CD14-positive monocyte (primary cell): ENCODE measurements around the gene COL6A1. TPM values are rescaled to one million over a fixed set of nuclear protein-coding genes. Genes with fewer than 3 reads are reported as not detected.

Source experiments
- DNase-seq, 3 donors: peaks; one replicate each; pipeline ENCODE4 v3.0.0-alpha.2; 2011 to 2022
- H2AFZ ChIP-seq: 2 replicates; pipeline ENCODE4 v1.6.0; 2012; ENCODE audit warnings: mild to moderate bottlenecking, low read depth, low read length, inconsistent platforms; ENCODE audit not compliant: insufficient read depth, poor library complexity, severe bottlenecking
- H3K27ac ChIP-seq, 2 donors: 1 replicate in 1 of 2; 2 replicates in 1 of 2; pipeline ENCODE4 v1.5.1; 2012 to 2013; ENCODE audit warnings: low read length in 2 of 2, control low read depth in 1 of 2, inconsistent platforms in 1 of 2, low read depth in 1 of 2, mild to moderate bottlenecking in 1 of 2
- H3K27me3 ChIP-seq, 2 donors: one replicate each; pipeline versions ENCODE4 v1.6.0 to v1.6.1; 2011 to 2013; ENCODE audit warnings: low read length in 2 of 2; ENCODE audit not compliant: control insufficient read depth in 2 of 2, insufficient read depth in 2 of 2
- H3K36me3 ChIP-seq, 2 donors: replicated peaks in 1 of 2; 1 replicate in 1 of 2; 2 replicates in 1 of 2; pipeline versions ENCODE4 v1.5.1 to v1.6.1; 2012 to 2013; ENCODE audit warnings: low read length in 2 of 2, control low read depth in 1 of 2, inconsistent platforms in 1 of 2, mild to moderate bottlenecking in 1 of 2; ENCODE audit not compliant: insufficient read depth in 2 of 2, control insufficient read depth in 1 of 2
- H3K4me1 ChIP-seq, 2 donors: 1 replicate in 1 of 2; 2 replicates in 1 of 2; pipeline versions ENCODE4 v1.5.1 to v1.6.1; 2012 to 2013; ENCODE audit warnings: low read length in 2 of 2, control low read depth in 1 of 2, inconsistent platforms in 1 of 2, mild to moderate bottlenecking in 1 of 2, moderate library complexity in 1 of 2; ENCODE audit not compliant: insufficient read depth in 2 of 2, control insufficient read depth in 1 of 2
- H3K4me2 ChIP-seq: replicated peaks from 2 replicates; pipeline ENCODE3; 2012; ENCODE audit warnings: low read length, moderate library complexity, mild to moderate bottlenecking; ENCODE audit not compliant: poor library complexity, severe bottlenecking; ENCODE audit errors: extremely low read depth
- H3K4me3 ChIP-seq, 3 experiments: fragments of 200-600 bp in 1 of 3; sonication (generic) in 1 of 3; replicated peaks in 1 of 3; 1 replicate in 2 of 3; 2 replicates in 1 of 3; pipeline ENCODE4 v1.5.1; 2011 to 2013; ENCODE audit warnings: low read length in 3 of 3, mild to moderate bottlenecking in 3 of 3, control low read depth in 2 of 3, low read depth in 2 of 3, inconsistent platforms in 1 of 3, moderate library complexity in 1 of 3
- H3K79me2 ChIP-seq: 2 replicates; pipeline ENCODE4 v1.6.0; 2012; ENCODE audit warnings: mild to moderate bottlenecking, control low read depth, inconsistent platforms, low read length, moderate library complexity; ENCODE audit not compliant: insufficient read depth
- H3K9ac ChIP-seq: 2 replicates; pipeline ENCODE4 v1.6.0; 2017; ENCODE audit warnings: low read length, mild to moderate bottlenecking; ENCODE audit not compliant: insufficient read depth, poor library complexity, severe bottlenecking
- H3K9me3 ChIP-seq, 2 donors: replicated peaks in 1 of 2; 1 replicate in 1 of 2; 2 replicates in 1 of 2; pipeline versions ENCODE4 v1.5.1 to v1.6.1; 2012 to 2013; ENCODE audit warnings: low read length in 2 of 2, control low read depth in 1 of 2; ENCODE audit not compliant: control insufficient read depth in 1 of 2, insufficient read depth in 1 of 2
- H4K20me1 ChIP-seq: 2 replicates; pipeline ENCODE4 v1.6.0; 2012; ENCODE audit warnings: mild to moderate bottlenecking, low read length, control low read depth, moderate library complexity; ENCODE audit not compliant: insufficient read depth
- H3K27ac Mint-ChIP-seq, 7 donors: one replicate each; pipeline ENCODE4 v1.8.0; 2020; ENCODE audit warnings: mild to moderate bottlenecking in 7 of 7, mixed read lengths in 7 of 7, moderate library complexity in 6 of 7, inconsistent platforms in 2 of 7
- H3K27me3 Mint-ChIP-seq, 3 donors: one replicate each; pipeline ENCODE4 v1.8.0; 2021 to 2022; ENCODE audit warnings: low read depth in 3 of 3, mild to moderate bottlenecking in 3 of 3, mixed read lengths in 3 of 3, moderate library complexity in 3 of 3, inconsistent platforms in 1 of 3
- H3K36me3 Mint-ChIP-seq, 2 donors: one replicate each; pipeline ENCODE4 v1.8.0; 2020; ENCODE audit warnings: mixed read lengths in 2 of 2, inconsistent platforms in 1 of 2, mild to moderate bottlenecking in 1 of 2
- H3K4me1 Mint-ChIP-seq: one replicate; pipeline ENCODE4 v1.8.0; 2020; ENCODE audit warnings: mild to moderate bottlenecking, mixed read lengths
- H3K4me3 Mint-ChIP-seq, 2 donors: one replicate each; pipeline ENCODE4 v1.8.0; 2020; ENCODE audit warnings: mild to moderate bottlenecking in 2 of 2, mixed read lengths in 2 of 2, moderate library complexity in 1 of 2
- H3K9me3 Mint-ChIP-seq, 7 donors: one replicate each; pipeline ENCODE4 v1.8.0; 2020 to 2022; ENCODE audit warnings: mixed read lengths in 7 of 7, mild to moderate bottlenecking in 6 of 7, moderate library complexity in 6 of 7, inconsistent platforms in 2 of 7
- WGBS: methylation state at CpG from one replicate; pipeline ENCODE4 v1.1.5; 2013; ENCODE audit warnings: missing lambda C conversion rate; ENCODE audit not compliant: insufficient coverage; 5-methylcytosine and 5-hydroxymethylcytosine counted together
- intact Hi-C, 2 donors: fragments of 100-400 bp; cut with micrococcal nuclease; formaldehyde crosslinking; loops; one replicate each; pipeline versions ENCODE4 v1.15.0 to v1.15.1; 2023
- polyA plus RNA-seq, 3 donors: library from polyadenylated mRNA; depleted of rRNA in 1 of 3; unstranded in 2 of 3; stranded (reverse) in 1 of 3; fragments of 300-500 nt in 2 of 3; fragments of >200 nt in 1 of 3; fragmentation: Illumina TruSeq in 2 of 3; gene quantifications; 1 replicate in 2 of 3; 2 replicates in 1 of 3; pipeline ENCODE4 v1.2.3, GENCODE V29; 2012 to 2021
- TF ChIP-seq, protein P1 (sequence below): fragments of 200-600 bp; IDR thresholded peaks from one replicate; pipeline ENCODE4 v1.8.0; 2022; ENCODE audit warnings: antibody characterized with exemption, mild to moderate bottlenecking

The COL6A1 gene
- polyA plus RNA-seq, 3 donors = 0.08 to 0.11 (median 0.10) TPM

DNA sequence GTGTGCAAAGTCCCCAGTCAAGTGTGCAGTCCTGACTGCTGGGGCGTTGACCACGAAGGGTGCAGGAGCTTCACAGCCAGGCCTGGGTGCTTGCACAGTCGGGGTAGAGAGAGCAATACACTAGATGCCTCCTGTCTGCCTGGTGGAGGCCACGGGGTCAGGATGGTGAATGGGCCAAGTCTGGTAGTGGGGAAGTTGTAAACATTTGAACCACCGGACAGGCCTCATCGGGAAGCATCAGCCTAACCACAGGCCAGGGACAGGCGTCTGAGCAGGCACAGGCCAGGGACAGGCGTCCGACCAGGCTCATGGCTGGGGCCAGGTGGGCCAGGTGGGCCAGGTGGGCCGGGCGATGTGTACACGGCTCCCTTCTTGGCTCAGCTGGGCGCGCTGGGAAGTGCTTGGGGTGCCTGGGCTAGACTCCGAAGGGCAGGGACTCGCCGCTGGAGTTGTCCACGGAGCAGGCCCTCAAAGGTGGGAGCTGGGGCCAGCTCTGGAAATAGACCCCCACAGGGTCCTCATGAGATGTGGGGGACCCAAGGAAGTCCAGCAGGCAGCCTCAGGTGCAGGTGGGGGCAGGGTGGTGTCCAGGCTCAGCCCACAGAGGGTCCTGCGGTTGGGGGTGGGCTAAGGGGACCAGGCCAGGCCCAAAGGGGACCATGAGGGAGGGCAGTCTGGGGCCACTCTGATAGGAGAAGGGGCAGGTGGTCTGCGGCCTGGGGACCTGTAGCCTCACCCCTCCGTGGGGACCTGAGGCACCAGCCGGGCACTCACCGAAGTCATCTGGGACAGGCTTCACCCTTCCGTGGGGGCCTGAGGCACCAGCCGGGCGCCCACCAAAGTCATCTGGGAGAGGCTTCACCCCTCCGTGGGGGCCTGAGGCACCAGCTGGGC is 15.0 kb downstream of the COL6A1 start:
- WGBS = 97% methylated on average over 26 of the region's 27 CpGs
- TF ChIP-seq, protein P1, sequence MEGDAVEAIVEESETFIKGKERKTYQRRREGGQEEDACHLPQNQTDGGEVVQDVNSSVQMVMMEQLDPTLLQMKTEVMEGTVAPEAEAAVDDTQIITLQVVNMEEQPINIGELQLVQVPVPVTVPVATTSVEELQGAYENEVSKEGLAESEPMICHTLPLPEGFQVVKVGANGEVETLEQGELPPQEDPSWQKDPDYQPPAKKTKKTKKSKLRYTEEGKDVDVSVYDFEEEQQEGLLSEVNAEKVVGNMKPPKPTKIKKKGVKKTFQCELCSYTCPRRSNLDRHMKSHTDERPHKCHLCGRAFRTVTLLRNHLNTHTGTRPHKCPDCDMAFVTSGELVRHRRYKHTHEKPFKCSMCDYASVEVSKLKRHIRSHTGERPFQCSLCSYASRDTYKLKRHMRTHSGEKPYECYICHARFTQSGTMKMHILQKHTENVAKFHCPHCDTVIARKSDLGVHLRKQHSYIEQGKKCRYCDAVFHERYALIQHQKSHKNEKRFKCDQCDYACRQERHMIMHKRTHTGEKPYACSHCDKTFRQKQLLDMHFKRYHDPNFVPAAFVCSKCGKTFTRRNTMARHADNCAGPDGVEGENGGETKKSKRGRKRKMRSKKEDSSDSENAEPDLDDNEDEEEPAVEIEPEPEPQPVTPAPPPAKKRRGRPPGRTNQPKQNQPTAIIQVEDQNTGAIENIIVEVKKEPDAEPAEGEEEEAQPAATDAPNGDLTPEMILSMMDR = no peak
- no peak for DNase-seq
- Mint-ChIP-seq H3K27me3 (peaks cover 0 to 3% (median 0%) of the 10 kb centered on the region in 3 donors), H3K4me1 (no peaks in the 10 kb centered on the region), H3K9me3 (peaks cover 0 to 27% (median 14%) of the 10 kb centered on the region in 7 donors), H3K36me3 (no peaks in the 10 kb centered on the region), H3K27ac (no peak overlapping the region), H3K4me3 (no peak overlapping the region)
- no peak overlapping the region for H3K4me2 ChIP-seq
- no peak overlapping the region for H3K4me3 ChIP-seq
- H3K27me3 ChIP-seq = no peaks in the 10 kb centered on the region
- H3K9ac ChIP-seq = no peak overlapping the region
- H2AFZ ChIP-seq = no peak overlapping the region
- no peaks in the 10 kb centered on the region for H4K20me1 ChIP-seq
- H3K27ac ChIP-seq = no peak overlapping the region
- H3K36me3 ChIP-seq = no peaks in the 10 kb centered on the region
- peaks cover 0 to 26% of the 10 kb centered on the region in 2 donors for H3K9me3 ChIP-seq
- no peaks in the 10 kb centered on the region for H3K79me2 ChIP-seq
- no peaks in the 10 kb centered on the region for H3K4me1 ChIP-seq
- intact Hi-C loops = no loop called here

DNA sequence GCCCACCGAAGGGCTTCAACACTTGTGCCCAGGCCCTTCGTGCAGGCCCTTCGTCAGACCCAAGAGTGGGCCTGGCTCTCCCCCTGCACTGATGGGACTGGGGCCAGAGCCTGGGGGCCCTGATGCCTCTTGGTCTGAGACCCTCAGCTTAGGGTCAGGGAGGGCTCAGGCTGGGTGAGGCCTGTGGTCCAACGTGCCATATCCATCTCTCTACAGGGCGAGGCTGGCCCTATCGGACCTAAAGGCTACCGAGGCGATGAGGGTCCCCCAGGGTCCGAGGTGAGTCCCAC is 15.6 kb downstream of the COL6A1 start:
- no peaks in the 10 kb centered on the region for H3K36me3 Mint-ChIP-seq
- no peaks in the 10 kb centered on the region for H3K4me1 Mint-ChIP-seq
- Histone ChIP-seq H3K36me3 (no peaks in the 10 kb centered on the region), H3K4me1 (no peaks in the 10 kb centered on the region), H2AFZ (no peak overlapping the region), H4K20me1 (no peaks in the 10 kb centered on the region), H3K9ac (no peak overlapping the region), H3K4me2 (no peak overlapping the region), H3K4me3 (no peak overlapping the region), H3K9me3 (peaks cover 4 to 32% of the 10 kb centered on the region in 2 donors), H3K79me2 (no peaks in the 10 kb centered on the region), H3K27me3 (no peaks in the 10 kb centered on the region), H3K27ac (no peak overlapping the region)
- intact Hi-C loops = no loop called here
- DNase-seq = no peak
- WGBS = 94% methylated on average over 8 of the region's 9 CpGs
- no peak overlapping the region for H3K27ac Mint-ChIP-seq
- no peaks in the 10 kb centered on the region for H3K27me3 Mint-ChIP-seq
- H3K9me3 Mint-ChIP-seq = peaks cover 2 to 33% (median 18%) of the 10 kb centered on the region in 7 donors
- no peak overlapping the region for H3K4me3 Mint-ChIP-seq
- TF ChIP-seq, protein P1 = no peak
